Ramos (cell line): ENCODE data around the gene ASIC2.

ENCODE experiments used
- in situ Hi-C: fragments of 300-500 bp; cut with MboI; formaldehyde crosslinking; loops from one replicate; pipeline ENCODE4 v1.14.3; 2022; ENCODE audit warnings: low sequenced_read_pairs; ENCODE audit not compliant: unreplicated experiment

Gene ASIC2

DNA sequence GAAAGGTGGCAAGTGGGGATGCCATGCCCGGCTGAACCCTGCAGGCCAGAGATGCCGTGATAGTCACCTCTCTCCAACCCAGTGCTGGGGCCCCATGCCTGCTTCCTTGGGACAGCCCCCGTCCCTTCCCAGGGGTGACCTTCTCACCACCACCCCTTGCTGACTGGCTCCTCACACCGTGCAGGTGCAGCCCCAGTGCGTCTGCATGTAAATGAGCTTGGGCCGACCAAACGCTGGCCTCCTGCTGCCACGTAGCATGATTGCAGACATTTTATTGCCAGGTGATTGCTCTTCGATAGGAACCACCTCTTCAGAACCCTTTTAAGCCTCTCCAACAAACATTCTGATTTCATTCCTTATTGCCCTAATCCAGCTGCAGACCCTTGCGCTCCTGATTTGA, 32.5 kb downstream of the ASIC2 start:
- in situ Hi-C loops = no loop called here

DNA sequence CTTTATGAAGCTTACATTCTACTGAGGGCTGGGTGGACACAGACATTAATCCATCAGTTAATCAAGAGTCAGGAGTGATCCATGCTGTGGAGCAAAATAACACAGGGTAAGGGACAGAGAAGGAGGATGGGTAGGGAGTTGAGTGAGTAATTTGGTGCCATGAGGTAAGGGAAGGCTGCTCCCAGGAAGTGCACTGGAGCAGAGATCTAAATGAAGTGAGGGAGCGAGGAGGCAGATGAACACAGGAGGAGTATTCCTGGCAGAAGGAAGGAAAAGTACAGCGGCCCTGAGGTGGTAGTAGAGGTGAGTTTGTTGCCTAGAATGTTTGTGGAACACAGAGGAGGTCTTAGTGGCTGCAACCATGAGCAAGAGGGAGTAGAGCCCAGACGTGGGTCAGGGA, 34.8 kb downstream of the ASIC2 start:
- in situ Hi-C loops = no loop called here

DNA sequence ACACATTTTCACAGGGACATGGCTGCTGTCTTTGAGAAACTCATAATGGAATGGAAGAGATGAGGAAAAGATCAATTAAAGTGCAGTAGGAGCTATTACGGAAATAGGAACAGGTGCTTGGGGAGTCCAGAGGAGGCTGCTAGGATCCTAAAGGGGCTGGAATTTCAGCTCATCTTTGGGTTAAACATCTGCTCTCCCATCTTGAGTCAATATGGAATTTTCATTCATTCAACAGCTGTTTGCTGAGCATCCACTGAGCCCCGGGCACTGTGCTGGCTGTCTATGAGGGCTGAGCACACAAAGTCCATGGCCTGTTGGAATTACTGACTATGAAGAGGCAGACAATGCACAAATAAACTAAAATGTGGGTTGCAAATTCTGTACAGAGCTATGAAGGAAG, 47.9 kb downstream of the ASIC2 start:
- in situ Hi-C loops = no loop called here

DNA sequence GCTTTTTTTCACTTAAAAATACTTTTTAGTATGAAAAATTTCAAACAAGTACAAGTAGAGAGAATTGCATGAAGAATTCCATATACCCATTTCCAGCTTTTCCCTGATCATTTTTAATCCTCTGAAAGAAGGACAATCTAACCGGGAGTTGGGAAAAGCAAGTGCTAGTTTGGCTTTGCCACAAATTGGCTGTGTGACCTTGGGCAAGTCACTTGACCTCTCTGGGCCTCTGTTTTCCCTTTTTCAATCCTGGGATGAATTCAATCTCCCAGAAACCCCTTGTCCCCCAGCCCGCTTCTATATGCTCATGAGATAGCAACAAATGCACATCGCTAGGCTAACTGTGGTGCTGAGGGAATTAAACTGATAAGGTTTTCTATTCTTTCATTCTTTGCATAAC, 49.4 kb downstream of the ASIC2 start:
- in situ Hi-C loops = no loop called here

DNA sequence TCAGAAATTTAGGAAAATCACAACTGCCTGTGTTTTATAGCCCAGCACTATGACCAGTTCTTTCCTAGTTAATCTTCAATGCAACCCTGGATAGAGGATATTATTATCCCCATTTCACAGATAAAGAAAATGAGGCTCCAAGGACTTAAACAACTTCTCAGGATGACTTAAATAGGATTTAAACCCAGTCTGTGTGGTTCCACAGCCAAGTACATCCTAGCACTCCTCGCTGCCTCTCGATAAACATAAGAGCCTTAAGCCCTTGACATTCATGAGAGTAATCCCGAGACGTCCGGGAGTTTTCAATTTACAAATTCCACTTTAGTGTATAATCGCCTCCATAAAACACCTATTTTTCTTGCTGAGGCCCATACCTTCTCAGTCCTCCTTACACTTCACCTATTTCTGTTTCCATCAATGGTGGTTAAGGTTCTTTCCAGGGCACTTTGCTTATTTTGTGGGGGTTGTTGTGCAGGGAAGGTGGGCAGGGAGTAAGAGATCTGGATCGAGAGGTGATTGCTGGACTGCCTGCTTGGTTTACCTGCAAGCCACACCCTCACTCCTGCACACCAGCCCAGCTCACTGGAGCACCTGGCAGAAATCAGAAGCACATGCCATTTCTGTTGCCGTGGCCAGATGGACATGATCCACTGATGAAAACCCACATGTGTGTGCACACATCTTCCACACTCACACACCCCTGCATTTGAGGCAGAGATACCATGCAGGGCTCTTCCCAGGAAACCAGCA, 50.5 kb downstream of the ASIC2 start:
- in situ Hi-C loops = no loop called here

DNA sequence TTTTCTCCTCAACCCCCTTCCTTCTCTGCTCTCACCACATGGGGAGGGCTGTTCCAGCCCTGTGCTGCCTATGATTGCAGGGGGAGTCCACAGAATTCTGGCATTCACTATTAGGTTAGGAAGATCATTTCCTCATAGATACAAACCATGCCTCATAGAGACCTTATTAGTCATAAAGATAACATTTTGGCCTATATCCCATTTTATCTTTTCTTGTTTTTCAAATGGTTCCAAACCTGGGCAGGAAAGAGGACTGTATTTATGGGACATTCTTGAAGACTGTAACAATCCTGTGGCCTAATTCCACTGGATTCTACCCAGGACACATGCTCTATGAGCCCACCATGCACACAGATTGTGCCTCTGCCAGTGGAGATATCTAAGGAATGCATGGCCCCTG, 51.7 kb downstream of the ASIC2 start:
- in situ Hi-C loops = no loop called here

DNA sequence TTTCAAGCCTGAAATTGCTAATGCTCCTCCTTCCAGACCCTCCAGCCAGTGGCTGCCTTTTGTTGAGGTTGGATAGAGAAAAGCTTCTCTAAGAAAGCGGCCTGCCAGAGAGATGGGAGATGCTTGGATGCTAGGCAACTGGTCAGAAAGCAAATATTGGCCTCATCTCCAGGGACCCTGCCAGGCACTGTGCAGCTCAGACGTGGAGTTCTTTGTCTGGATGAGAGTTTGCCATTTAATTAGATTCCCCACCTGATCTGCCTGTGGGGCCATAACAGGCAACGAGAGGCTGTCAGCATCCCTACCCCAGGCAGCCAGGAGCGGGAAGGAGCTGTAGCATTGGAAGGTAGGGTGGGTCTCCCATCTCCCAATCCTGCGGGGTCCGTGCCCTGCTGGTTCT, 52.7 kb downstream of the ASIC2 start:
- in situ Hi-C loops = no loop called here

DNA sequence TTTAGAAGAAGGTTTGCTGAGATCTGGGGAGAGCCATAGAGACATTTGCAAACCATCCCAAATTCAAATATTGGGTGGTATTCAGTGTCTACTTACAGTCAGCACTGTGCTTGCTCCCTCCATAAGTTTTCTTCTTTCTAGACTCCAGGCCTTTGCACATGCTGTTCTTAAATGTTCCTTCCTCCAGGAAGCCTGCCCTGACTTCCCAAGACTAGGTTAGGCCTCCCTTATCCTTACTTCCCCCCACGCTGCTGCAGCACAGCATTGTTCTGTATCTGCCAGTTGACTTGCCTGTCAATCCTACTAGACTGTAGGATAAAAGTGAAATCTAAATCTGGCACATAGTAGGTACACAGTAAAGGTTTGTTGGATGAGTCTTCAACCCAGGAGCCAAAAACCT, 53.4 kb downstream of the ASIC2 start:
- in situ Hi-C loops = no loop called here

DNA sequence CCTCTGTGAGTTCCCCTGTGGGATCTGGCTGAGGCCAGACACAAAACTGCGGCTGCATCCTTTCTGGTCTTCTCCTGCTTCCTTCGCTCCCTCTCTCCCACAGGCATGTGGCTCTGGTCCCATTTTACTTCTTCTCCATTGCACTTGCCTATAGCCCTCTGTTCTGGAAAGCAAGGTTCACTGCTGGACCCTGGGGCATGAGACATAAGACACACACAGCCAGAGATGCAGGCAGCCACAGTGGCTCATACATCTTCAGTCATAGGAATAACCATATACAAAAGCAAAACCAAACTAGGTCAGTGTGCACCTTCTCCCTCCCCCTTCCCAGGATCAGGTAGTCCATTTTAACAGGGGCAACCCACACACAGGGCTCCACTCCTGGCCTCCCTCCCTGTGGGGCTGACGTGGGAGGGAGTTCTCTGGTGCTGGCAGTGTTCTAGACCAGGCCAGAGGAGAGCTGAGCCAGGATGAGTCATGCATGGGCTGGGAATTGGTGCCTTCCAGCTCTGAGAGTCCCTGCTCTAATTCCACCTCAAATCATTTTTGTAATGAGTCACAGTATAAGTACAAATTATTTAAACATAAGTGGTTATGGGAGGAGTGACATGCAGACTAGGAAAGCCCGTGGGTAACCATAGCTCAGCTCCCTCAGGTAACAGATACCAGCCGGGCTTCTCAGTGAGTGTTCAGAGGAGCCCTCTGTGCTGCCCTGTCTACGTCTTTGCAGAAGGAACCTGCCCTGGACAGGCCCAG, 58.0 kb downstream of the ASIC2 start:
- in situ Hi-C loops = no loop called here

DNA sequence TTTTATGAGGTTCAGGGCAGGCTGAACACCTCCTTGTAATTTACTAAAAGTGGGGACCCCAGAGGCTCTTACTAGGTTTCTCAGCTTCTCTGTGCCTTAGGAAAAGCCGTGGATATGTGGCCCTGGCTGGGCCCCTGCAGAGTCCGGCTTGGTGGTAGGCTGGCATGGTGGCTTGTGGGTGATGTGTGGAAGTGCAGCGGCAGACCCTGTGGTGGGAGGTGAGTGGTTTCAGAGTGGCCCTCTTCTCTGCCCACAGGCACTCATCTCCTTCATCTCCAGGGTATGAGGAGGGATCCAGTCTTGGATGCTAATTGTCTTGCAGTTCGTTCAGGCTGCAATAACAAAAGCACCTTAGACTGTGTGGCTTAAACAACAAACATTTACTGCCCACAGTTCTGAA, 58.9 kb downstream of the ASIC2 start:
- in situ Hi-C loops = no loop called here

DNA sequence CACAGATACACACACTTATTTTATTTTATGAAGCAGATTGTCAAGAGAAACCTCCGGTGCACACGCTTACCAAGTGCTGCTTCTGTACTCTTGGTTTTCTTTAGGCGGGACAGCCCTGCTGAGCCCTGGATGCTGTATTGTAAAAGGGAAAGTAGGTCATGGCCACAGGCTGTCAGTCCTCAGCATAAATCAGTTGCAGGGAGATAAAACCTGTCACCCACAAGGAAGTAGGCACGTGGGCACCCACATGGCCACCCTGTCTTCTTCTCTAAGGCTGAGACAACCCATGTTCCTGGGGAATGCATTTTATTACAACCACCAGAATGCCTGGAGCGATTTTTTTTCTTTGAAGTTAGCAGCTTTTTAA, 59.3 kb downstream of the ASIC2 start:
- in situ Hi-C loops = no loop called here

DNA sequence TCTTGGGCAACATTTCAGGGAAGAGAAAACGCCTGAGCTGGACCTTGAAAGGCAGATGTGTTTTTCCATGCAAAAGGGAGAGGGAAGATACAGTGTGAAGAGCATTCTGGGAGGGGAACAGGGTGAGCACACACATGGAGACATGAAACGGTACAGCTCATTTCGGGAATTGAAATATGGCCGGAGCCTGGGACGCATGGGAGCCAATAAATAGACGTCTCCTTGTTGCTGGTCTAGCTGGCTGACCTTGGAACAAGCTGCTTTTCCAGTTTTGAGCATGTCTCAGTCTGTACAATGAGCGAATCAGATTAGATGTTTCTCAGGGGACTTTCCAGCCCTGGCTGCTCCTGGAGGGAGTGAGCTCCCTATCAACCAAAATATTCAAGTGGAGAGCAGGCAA, 63.6 kb downstream of the ASIC2 start:
- in situ Hi-C loops = no loop called here

DNA sequence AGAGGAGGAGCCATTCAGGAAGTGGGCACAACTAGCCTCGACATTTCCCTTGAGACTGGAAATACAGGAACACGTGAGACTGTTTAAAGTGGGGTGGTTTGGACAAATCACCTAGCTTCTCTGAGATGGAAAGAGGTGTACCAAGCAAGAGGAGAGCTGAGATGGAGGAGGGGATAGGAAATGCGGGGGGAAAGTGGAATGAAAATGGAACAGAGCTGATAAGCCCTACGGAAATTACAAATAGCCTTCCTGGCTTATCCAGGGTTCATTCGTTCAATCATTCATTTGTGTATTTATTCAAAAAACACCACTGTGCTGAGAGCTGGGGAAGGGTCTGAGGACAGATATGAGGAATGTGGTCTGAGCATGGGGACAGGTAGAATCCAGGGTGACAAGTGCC, 64.1 kb downstream of the ASIC2 start:
- in situ Hi-C loops = no loop called here

DNA sequence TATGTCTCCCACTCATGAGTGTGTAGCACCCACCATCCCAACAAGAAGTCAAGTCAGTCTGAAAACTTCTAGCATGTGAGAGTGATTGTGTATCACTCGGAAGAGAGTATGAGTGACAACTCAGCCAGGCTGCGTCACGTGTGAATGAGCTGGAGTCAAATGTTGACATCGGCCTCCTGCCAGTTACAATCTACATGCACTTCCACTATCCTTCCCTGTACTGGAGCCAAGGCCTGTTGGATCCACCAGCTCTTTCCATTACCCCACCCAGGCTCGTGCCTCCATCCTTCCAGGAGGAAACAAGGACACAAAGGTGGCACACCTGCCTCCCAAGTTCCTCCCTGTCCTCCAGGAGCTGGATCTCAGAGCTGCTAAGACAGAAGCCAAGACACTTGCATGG, 64.5 kb downstream of the ASIC2 start:
- in situ Hi-C loops = no loop called here

DNA sequence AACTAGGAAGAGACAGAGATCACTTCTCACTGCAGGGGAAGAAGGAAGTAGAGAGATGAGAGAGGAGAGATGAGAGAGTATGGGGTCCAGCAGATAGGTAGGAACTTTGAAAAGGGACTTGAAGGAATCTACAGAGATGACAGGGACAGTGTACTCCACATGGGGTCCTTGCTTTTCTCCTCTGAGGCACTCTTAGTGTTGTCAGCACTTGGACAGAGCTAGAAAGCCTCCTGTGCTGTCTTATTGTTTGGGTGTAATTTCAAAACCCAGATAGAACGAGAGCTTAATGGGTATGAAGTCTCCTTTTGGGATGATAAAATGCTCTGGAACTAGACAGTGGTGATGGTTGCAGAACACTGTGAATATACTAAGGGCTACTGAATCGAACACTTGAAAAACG, 65.2 kb downstream of the ASIC2 start:
- in situ Hi-C loops = no loop called here

DNA sequence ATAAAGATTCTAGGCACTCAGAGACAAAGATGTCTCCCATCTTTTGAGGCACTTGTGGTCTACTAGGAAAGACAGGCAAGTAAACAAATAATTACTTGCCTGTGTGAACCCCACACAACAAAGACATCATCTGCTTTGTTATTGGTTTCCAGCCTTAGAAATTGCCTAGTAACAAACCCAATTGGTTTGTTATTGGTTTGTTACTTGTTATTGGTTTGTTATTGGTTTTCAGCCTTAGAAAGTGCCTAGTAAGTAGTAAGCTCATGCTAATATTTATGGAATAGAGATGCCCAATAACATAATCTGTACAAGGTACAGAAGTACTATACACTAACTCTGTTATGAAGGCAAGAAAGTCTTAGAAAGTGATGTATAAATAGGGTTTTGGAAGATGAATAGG, 67.1 kb downstream of the ASIC2 start:
- in situ Hi-C loops = no loop called here

DNA sequence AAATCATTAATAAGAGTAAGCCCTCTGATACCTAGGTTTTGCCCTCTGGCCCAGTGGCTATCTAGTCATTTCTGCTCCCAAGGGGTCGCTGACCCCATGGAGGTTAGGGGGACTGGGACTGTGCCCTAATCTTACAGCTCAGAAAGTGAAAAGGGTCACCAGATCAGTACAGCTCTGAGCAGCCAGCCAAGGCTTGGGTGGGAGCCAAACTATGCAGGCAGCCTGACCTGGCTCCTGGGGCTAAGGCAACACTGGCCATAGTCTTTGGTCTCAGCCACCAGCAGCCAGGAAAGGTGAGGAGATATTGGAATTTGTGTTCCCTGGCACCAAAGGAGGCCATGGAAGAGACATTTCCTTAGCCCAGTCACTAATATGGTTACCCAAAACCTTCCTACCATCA, 67.6 kb downstream of the ASIC2 start:
- in situ Hi-C loops = no loop called here

DNA sequence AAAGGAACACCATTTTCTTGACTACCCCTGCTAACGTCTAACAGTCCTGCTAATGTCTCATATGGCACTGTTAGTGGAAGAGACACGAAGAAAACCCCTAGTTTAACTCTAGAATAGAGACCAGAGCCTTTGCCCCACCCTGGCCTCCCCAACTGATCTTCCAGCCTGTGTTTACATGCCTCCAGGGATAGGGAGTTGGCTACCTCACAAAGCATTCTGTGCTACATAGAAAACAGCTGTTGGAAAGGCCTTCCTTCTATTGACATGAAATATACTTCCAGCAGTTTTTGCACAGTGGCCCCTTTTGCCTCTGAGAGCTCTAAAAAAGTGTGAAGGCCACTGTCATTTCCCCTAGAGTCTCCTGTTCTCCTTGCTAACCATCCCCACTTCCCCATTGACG, 73.1 kb downstream of the ASIC2 start:
- in situ Hi-C loops = no loop called here

DNA sequence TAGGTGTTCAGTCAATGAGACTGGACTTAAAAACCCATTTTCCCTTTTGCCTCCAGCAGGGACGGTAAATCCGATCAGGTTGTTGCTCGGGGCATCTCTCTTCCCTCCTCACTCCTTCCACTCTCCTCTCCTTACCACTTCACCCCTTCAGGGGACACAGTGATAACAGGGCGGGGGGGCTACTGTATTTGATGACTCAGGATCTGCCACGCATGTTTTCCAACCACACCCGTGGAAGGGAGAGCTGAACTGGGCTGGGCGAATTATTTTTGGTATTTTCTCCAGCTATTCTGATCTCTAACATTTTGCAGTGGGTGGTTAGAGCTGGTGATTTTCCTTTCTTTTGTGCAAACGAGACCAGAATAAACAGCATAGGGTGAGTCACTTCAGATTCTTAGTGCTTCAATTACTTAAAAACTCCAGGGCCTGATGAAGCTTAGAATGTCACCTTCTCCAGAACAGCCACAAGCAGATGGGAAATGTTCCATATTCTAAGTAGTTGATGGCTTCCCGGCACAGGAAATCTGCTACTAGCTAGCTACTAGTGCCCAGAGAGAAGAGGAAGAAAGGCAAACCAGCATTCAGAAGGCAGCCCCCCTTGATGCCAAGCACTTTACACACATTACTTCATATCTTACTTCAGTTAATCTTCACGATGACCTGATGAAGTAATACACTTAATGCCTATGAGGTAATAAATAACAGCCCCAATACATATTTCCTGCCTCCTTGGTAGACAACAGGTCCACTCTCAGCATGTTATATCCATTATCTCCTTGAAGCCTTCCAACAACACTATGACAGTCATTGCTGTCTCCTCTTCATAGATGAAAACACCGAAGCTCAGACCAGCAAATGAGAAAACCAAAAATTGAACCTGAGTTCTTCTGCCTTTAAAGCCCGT, 74.1 kb downstream of the ASIC2 start:
- in situ Hi-C loops = no loop called here

DNA sequence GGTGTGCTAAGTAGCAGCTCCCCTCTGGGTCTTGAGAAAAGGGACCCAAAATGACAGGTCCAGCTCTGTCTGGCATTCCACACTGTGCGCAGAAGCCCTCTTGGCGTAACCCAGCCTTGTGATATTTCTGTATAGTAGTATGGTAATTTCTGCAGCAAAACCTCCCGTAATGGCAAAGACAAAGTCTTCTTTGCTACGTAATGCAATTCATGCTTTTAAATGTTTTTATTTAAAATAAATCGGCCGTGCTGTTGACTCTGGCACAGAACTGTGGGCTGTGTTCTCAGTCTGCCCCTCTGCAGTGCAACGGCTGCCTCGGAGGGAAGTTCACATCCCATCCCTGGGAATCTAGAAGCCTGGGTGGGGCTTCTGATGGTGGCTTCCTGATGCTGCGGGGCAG, 75.2 kb downstream of the ASIC2 start:
- in situ Hi-C loops = no loop called here

DNA sequence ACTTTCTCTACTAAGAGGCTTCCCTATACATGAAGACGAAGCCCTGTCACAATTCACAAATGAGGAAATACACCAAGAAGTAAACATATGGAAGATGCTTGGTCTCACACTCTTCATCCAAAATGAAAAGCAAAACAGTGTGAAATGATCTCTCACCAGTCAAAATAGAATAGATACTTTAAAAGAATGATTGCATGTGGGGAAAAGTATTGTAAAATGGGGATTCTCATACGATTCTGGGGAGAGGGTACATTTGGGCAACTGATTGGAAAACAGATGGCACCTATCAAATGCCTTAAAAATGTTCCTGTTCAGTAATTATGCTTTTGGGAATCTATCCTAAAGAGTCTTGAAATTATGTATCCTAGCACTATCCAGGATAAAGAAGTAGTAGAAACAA, 78.1 kb downstream of the ASIC2 start:
- in situ Hi-C loops = no loop called here
